GM21825 (cell line): ENCODE measurements around the gene BANK1.

Source experiments
- ATAC-seq: cut with Tn5 transposase; IDR thresholded peaks from one replicate; pipeline ENCODE4 v1.9.1; 2021; ENCODE audit warnings: mild to moderate bottlenecking, moderate library complexity; ENCODE audit not compliant: unreplicated experiment

BANK1 gene

GRCh38 chr4:101818362-101818761, 27.8 kb downstream of the BANK1 start:
- no peak for ATAC-seq

DNA sequence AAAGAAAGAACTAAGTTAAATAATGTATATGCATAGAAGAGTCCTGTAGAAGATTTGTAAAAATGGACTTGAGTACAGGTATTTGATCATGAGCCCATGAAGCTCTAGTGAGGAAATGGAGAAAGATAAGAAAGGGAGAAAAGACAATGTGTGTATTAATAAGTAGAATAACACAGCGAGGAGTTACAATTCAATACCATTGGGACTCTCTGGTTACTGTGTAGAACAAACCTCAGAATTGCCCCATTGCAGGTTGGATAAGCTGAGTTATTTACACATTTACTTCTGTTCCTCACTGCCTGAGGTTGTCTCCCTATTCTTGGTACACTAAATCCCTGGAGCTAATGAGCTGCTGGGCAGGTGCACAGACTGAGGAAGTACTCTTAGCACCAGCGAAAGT, 33.3 kb downstream of the BANK1 start:
- no peak for ATAC-seq

GRCh38 chr4:101824500-101824899, 34.0 kb downstream of the BANK1 start:
- ATAC-seq: no peak

DNA sequence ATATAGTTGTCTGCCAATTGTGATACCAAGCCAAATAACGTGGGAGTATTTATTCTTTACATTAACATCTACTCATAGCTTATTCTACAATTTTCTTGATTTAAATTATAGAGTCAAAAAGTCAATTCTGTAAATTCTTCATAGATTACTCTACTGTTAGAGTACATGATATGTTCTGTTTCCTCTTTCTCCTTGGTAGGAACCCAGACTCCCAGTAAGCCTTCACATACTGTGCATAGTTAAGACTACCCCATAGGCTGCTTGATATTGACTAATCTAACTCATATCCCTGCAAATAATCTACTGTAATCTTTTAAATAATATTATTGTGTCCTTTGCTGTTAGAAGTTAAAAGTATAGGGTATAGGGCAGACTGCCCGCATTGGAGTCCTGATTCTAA, 35.4 kb downstream of the BANK1 start:
- no peak for ATAC-seq

DNA sequence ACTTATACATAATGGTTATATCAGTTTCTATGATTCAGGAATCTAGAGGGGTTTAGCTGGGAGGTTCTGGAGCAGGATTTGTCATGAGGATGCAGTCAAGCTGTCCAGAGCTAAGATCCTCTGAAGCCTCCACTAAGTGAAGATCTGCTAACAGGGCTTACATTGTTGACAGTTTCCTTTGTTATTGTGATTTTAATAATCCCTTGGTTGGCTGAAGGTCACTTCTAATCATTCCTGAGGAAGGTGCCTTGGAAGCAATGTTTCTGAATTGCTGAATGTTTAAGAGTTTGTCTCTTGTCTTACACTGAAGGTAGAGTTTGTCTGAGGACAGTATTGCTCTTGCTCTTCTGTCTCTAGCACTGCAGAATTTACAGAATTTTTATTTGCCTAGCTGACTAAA, 41.3 kb downstream of the BANK1 start:
- no peak for ATAC-seq

- ATAC-seq: no peak
Observed at GRCh38 chr4:101833480-101833879, 43.0 kb downstream of the BANK1 start.

DNA sequence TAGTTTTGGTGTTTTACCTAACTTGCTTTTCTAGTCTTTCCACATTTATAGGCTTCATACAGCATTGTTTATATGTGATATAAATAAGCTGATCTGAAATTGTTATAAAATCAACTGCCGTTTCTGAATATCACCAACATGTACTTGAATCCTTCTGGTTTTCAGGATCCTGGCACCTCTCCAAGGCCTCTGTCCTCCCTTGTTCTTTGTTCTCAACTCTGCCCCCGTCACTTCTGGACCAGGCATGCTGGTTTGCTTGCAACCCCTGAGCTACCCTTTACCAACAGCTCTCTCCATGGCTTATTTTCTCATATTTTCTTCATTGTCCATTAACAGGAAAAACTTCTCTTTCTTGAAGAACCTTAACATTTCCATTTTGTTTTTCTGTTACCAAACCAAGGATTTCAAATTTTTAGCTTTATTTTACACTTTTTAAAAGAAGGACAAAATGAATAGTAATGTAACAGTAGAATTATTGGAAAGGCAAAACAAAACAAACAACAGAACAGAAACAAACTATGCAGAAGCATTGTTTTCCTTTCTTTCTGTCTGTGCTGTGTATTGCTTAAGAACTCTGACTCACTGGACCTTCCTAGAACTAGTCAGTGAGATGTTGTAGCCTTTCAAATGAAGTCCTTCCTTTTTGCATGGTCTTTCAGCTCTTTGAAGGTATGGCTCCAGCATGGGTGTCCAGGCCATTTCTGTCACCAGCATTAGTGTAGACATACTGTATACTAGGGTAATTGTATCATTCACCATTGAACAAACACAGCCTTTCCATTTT, 44.8 kb downstream of the BANK1 start:
- no peak for ATAC-seq

GRCh38 chr4:101843054-101843453, 52.5 kb downstream of the BANK1 start:
- no peak for ATAC-seq

GRCh38 chr4:101846550-101846949, 56.0 kb downstream of the BANK1 start:
- ATAC-seq: no peak

DNA sequence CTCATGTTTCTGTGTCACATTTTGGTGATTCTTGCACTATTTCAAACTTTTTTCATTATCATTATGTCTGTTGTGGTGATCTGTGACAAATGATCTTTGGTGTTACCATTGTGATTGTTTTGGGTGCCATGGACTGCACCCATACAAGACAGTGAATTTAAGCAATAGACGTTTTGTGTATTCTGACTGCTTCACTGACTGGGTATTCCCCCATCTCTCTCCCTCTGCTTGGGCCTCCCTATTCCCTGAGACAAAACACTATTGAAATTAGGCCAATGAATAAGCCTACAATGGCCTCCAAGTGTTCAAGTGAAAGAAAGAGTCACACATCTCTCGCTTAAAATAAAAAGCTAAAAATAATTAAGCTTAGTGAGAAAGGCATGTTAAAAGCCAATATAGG, 60.2 kb downstream of the BANK1 start:
- ATAC-seq: peak; percentile 35

DNA sequence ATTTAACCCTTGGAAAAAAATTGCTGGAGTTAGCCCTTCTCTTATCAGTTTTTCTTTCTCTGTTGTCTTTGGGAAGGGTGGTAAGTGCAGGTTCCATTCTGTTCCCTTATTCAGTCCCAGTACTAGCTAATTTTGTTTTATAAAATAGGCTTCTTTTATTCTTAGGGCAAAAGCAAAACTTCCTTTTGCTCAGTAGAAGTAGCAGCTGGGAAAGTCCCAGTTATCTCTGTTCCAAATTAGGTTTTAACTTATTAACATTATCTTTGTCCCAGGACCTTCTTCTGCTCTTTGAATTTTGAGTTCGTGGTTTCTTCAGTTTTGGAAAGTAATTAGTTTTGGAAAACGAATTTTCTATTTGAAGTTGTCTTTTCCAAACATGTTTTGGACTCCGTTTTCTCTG, 61.1 kb downstream of the BANK1 start:
- ATAC-seq: peak; percentile 42

- peak; percentile 71 for ATAC-seq
Observed at GRCh38 chr4:101853028-101853427, 62.5 kb downstream of the BANK1 start.

DNA sequence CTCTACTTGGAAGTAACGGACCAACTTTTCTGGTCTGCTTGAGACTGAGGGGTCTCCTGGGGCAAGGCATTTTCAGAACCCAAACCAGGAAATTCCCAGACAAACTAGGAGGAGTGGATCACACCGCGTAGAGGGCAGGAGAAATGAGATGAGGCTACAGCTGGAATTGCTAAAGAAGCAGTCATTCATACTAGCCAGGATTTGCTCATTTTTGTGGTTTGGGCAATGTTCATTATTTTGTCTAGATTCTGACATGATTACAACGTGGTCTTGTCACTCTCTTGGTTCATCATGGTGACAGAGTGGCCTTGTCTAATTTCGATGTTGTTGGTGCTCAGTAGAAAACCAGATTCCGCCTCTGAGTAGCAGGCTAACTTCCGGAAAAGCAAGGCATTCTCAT, 63.2 kb downstream of the BANK1 start:
- ATAC-seq: no peak

DNA sequence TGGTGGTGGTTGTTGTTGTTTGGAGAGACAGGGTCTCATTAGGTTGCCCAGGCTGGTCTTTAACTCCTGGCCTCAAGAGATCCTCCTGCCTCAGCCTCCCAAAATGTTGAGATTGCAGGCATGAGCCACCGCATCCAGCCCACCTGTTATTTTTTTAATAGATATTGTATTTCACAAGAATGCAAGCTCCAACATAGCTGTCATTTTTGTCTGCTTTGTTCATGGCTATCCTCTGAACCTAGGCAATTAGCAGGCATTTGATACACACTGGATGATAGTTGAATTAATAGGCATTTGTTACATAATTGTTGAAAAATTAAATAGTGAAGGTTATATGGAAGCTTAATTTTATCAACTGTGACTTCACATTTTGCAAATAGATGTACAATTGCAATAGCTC, 64.7 kb downstream of the BANK1 start:
- ATAC-seq: no peak

DNA sequence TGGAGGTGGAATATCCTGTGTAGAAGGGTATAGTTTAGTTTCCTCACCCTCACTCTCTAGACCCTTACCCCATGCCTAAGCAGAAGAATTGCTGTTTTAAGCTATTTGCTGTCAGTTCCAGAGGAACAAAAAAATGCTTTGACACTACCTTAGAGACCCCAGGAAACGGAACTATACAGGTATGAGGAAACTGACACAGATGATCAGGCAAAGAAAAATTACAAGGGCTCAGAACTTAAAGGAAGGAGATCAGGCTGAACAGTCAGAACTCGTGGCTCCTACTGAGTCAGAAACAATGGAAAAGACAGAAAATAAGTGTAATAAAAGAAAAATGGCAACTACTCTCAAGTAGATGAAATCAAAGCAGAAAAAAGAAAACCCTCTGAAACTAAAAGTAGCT, 65.6 kb downstream of the BANK1 start:
- no peak for ATAC-seq

DNA sequence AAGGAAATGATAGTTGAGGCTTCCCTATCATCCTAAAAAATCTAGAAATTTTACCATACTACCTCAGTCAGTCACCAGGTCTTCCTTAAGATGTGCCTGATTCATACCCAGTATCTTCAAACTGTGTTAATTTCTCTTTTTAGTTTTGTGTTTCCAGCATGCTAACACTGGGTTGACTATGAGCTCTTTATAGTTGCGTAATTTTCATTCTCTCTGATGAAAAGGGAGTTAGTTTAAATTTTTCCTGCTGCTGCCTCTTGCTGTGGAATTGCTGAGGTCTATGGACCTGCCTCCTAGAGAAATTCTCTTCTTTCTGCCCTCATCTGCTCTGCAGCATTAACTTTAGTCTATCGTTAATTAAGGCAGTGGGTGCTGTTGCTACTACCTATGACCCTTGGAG, 66.6 kb downstream of the BANK1 start:
- no peak for ATAC-seq

GRCh38 chr4:101858641-101859040, 68.1 kb downstream of the BANK1 start:
- no peak for ATAC-seq

DNA sequence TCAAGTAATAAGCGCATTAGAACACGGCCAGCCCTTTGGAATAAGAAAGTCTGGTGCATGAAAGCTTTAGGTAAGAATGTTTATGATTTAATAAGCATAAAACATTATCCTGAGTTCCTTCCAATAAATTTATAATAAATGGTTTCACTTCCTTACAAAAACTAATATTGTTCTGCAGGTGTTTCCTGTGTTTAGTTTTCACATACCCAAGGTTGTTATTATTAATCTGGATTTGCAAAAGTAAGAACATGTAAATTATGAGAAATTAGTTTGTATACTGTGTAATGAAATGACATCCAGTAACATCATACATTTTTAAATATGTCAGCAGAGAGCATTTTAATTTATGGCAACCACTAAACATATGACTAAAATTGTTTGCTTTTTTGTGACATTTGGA, 72.1 kb downstream of the BANK1 start:
- ATAC-seq: no peak

DNA sequence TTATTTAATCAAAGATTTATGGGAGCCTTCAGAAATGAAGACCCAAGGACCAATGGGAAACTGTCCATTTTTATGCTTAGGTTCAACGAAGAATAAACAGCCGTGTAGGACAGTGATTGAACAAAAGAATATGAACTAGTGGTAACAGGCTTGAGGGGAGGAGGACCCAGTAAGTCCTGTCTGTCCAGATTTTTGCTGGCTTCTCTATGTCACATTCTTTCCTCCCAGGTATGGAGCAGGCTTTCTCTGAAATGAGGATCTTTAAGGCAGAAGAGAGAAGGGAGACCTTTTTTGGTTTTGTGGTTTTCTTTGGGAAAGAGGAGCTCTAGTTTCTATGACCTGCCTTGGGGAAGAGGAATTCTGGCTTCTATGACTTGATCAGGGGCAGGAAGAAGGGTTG, 74.1 kb downstream of the BANK1 start:
- ATAC-seq: no peak

DNA sequence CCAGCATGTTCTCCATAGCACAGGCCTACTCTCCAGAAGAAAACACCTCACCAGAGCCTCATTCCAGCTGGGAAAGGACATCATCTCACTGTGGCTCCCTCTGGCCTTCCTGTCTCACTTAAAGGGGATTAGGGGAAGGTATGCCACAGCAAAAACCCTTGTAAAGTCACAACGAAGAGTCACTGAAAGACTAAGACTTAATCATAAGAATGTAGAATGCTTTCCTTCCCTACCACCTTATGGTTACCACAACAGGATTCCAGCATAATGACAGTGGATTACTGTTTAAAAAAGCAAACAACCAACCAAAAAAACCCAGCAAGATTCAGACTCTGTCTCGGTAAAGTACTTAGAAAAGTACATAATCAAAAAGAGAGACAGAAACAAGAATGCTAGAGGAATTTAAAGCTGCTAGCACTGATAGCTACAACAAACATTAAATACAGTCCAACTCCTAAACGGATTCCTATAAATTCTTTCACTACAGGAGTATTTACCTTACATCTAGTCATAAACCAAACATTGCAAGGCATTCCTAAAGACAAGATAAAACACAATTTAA, 75.1 kb downstream of the BANK1 start:
- ATAC-seq: no peak

DNA sequence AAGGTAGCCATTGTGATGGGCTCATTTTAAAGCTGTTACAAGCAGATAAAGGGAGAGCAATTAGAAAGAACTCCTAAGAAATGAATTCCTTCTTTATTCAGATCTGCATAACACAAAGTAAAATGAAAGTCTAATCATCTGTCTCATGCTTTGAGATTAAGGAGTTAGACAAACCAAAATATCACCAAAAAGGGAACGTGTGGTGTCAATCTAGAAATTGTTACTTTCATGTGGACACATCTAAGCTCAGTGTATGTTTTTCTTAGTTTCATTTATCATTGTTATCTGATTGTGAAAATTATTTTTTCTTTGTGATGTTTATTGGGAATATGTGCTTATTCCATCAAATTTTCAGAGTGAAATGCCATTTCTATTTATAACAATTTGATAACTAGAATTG, 80.3 kb downstream of the BANK1 start:
- ATAC-seq: no peak

- ATAC-seq: no peak
Observed at GRCh38 chr4:101871962-101872676, 81.6 kb downstream of the BANK1 start.
